ENCODE results near the gene INSM1.
"Not testable (repeated sequence)": the region's sequence is repeated elsewhere in the genome, so short reads cannot be mapped to it uniquely, and the experiment has no call there.

Gene INSM1, protein sequence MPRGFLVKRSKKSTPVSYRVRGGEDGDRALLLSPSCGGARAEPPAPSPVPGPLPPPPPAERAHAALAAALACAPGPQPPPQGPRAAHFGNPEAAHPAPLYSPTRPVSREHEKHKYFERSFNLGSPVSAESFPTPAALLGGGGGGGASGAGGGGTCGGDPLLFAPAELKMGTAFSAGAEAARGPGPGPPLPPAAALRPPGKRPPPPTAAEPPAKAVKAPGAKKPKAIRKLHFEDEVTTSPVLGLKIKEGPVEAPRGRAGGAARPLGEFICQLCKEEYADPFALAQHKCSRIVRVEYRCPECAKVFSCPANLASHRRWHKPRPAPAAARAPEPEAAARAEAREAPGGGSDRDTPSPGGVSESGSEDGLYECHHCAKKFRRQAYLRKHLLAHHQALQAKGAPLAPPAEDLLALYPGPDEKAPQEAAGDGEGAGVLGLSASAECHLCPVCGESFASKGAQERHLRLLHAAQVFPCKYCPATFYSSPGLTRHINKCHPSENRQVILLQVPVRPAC

DNA sequence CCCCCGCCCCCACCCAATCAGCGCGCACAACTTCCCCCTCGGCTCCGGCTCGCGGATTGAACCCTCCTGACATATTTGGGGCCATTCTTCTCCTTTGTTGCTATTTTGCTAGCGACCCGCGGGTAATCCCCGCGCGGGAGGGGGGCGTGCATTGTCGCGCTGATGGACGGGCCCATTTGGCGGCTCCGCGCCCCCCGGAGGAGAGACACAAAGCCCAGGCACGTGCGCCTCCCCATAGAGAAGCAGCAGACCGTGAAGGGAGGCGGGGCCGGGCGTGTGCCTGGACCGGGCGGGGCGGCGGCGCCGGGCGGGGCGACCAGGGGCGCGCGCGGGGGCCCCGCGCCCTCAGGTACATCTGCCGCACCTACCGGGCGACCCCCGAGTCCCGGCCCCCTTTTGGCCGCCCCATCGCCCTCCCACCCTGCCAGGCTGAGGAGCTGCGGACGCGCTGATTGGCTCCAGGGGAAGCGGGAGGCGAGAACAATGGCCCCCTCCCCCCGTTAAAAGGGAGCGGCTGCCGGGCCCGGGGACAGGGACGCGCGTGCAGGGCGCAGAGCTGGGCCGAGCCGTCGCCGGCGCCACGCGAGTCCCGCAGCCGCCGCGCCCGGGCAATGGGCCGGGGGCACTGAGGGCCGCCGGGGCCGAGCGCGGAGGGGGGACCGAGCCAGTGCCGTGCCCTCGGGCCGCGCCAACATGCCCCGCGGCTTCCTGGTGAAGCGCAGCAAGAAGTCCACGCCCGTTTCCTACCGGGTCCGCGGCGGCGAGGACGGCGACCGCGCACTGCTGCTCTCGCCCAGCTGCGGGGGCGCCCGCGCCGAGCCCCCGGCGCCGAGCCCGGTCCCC is at the start of gene INSM1:
INSM1 (plus strand) TSS at position 530 of the 843 bp plus-strand sequence; CDS start at position 694, 164 bp downstream.
- DNase-seq = no peak

GRCh38 chr20:20318365-20319161 is 49.3 kb upstream of the INSM1 start:
- no peak for DNase-seq

DNA sequence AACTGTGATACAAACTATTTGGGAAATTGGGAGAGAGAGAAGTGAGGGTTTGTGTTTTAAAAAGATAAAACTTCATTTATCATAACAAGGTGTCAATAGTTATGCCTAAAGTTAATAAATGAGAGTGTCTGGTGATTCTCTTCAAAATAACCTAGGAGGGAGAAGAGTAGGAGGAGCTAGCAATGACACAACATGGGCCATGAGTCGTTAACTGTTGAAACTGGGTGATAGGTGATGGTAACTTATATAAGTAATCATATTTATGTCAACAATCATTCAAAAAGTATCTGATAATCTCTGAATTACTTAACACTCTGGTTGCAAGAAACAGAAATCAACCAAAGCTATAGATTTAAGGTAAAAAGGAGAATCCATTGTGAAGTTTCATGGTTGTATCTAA is 46.8 kb upstream of the INSM1 start:
- no peak for DNase-seq

- no peak for DNase-seq
Measured at GRCh38 chr20:20321917-20322316, 46.0 kb upstream of the INSM1 start.

DNA sequence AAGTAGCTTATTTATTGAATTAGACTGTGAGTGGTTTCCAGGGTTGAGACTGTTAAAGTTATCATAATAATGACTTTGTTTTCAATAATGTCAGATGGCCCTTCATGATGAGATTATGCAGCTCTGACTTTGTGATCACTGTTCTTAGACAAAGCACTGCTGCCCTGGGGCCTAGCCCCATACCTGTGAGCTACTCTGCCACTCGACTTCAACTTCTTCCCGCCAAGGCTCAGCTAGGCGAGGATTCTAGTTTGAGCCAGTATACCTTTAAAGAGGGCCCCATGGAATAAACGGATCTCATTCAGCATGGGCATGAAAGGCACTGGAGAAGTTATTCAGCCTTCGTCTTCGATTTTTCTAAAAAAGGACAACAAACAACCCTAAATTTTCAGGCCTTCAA is 45.0 kb upstream of the INSM1 start:
- DNase-seq = no peak

GRCh38 chr20:20327746-20328145 is 40.2 kb upstream of the INSM1 start:
- no peak for DNase-seq

DNA sequence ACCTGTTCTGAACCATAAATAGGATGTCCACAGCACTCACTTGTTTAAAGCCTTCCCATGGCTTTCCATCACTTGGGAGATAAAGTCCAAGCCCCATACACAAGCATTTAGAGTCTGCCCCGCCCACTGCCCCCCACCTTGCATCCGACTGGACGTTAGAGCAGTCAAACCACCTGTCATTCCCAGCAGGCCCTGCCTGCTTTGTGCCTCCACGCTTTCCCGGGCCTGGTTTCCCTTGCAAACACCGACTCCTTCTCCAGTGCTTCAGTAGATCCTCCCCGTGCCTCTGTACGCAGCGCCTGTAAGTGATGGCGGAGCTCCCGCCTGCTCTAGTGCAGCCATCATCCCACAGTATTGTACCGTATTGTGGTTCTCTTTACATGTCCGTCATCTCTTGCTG is 38.3 kb upstream of the INSM1 start:
- DNase-seq = no peak

DNA sequence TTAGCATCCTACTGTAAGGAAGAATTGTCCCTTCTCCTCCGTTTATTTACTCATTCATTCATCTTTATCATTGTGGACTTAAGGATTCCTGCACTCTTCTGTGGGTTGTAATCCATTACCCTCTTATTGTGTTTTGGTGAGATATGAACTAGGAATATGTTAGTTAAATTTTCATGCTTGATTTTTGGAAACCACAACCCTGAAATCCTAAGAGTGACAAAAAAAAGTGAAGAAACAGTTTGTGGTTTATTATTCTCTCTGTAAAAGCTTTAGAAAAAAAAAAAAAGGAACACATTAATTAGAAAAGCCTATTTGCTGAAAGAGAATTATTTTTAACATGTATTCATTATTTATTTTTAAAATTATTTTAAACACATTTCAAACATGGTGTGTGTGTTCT is 36.7 kb upstream of the INSM1 start:
- no peak for DNase-seq

DNA sequence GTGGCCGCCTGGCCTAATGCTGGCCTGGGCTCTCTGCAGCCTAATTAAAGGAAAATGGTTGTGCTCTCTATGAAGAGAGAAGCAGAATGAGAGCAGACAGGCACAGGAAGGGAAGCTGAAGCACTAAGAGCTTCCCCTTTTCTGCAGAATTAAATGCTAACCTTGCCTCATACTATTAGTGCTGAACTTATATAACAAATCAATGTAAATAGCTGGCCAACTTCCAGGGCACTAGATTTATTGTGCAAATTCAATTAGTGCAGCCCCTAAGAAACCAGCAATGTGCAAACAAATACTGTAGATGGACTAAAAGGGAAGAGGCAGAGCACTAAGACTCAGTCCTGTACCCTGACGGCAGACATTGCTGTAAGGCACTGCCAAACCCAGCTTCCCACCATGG is 36.1 kb upstream of the INSM1 start:
- no peak for DNase-seq

DNA sequence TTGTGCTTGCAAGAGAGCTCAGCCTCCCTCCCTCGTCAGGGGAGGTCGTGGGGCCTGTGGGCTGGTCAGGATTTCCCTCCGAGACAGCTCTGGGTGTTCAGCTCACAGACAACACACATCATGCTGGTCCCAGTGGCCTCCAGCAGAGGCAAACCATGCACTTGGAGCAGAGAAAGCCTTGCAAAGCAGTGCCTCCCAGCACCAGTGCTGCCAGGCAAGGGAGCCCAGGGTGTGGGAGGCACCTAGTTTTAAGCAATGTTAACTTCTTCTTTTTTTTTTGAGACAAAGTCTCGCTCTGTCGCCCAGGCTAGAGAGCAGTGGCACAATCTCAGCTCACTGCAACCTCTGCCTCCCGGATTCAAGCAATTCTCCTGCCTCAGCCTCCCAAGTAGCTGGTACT is 34.0 kb upstream of the INSM1 start:
- no peak for DNase-seq

GRCh38 chr20:20334489-20334888 is 33.4 kb upstream of the INSM1 start:
- no peak for DNase-seq

- DNase-seq = no peak
Measured at GRCh38 chr20:20338133-20338730, 29.7 kb upstream of the INSM1 start.

- no peak for DNase-seq
Measured at GRCh38 chr20:20340443-20340842, 27.5 kb upstream of the INSM1 start.

DNA sequence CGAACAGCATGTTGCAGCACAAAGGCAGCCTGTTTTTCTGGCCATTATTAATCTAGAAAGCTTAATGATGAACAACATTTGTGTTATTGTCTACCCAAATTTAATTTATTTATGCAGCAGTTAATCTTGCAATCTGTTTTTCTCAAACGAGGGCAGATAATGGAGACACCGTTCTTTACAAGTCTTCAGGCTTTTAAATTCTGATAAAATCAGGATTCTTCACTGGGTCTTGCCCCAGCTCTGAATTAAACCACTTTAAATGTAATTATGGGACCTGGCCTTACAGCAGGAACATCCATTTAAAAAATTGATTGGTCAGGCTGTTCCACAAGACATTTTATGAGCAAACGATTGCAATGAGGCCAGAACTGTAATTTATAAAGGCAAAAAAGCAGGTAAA is 26.5 kb upstream of the INSM1 start:
- DNase-seq = no peak

DNA sequence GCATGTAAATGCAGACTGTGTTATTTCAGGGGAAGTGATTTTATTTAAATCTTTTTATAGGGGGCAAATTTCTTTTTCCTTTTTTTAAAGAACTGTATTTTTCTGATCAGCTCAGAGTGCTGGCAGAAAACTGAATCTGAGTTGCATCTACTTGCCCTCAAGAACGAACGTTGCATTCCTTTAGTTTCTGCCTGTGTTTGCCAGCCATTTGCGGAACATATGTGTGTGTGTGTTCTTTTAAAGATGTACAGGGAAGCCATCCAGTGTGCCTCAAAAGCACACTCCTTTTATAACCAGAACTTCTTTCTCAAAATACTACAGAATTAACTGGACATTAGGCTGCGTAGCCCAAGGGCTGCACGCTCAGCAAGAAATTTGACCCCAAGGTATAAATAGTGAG is 25.8 kb upstream of the INSM1 start:
- DNase-seq = no peak

DNA sequence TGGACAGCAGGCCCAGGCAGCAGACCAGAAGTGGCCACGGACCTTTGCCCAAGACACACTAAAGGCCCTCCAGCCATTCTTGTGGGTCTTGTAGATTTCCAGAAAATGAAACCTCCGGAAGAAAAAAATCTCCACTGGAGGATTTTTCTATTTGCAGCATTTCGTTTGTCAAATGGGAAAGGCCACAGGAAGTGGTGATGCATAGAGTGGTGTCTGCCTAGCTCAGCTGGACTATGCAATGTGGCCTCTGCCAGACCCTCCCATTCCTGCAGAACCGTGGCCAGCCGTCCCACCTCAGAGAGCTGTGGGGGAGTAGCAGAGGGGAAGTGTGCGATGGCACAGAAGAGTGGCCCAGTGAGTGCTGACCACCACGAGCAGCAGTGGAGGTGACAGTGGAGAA is 24.0 kb upstream of the INSM1 start:
- DNase-seq = no peak

- DNase-seq = no peak
Measured at GRCh38 chr20:20344476-20344875, 23.4 kb upstream of the INSM1 start.

- no peak for DNase-seq
Measured at GRCh38 chr20:20353576-20353975, 14.3 kb upstream of the INSM1 start.

DNA sequence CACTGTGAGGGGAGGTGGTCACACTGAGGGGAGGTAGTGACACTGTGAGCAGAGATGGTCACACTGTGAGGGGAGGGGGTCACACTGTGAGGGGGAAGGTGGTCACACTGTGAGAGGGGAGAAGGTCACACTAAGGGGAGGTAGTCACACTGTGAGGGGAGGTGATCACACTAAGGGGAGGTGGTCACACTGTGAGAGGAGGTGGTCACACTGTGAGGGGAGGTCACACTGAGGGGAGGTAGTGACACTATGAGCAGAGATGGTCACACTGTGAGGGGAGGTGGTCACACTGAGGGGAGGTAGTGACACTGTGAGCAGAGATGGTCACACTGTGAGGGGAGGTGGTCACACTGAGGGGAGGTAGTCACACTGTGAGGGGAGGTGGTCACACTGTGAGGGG is 12.4 kb upstream of the INSM1 start:
- not testable (repeated sequence) for DNase-seq

- no peak for DNase-seq
Measured at GRCh38 chr20:20358801-20359200, 9.1 kb upstream of the INSM1 start.

DNA sequence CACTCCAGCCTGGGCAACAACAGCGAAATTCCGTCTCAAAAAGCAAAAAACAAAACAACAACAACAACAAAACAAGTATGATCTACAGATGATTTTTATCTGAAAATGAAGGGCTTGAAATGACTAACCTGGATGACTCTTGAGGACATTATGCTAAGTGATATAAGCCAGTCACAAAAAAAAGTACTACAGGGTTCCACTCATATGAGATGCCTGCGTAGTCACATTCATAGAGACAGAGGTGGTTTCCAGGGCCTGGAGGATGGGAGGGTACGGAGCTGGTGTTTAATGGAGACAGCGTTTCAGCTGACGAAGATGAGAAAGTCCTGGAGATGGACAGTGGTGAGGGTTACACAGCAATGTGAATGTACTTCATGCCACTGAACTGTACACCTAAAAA is 8.3 kb upstream of the INSM1 start:
- DNase-seq = no peak

DNA sequence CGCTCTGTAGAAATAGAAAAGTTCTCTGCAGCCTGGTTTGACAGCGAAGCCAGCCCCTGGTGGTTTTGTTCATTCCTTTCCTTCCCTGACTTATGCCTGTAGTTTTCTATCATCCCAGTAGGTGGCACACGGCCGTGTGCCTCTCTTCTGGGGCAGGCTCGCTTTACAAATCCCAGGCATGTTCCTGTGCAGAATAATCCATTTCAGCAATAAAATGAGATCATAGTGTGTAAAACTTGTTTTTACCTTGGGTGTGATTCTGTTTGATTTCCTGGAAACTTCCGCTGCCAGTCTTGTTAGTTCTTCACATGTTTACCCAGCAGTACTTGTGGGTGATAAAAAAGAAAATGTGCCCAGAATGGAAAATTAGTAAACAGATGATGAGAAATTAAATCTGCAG is 7.4 kb upstream of the INSM1 start:
- peak; percentile 32 for DNase-seq
